ENCODE results near the gene KRT84. TPM values are rescaled to one million over a fixed set of nuclear protein-coding genes. Genes with fewer than 3 reads are reported as not detected.

Gene KRT84
- polyA plus RNA-seq, 3 donors, result not detected

DNA sequence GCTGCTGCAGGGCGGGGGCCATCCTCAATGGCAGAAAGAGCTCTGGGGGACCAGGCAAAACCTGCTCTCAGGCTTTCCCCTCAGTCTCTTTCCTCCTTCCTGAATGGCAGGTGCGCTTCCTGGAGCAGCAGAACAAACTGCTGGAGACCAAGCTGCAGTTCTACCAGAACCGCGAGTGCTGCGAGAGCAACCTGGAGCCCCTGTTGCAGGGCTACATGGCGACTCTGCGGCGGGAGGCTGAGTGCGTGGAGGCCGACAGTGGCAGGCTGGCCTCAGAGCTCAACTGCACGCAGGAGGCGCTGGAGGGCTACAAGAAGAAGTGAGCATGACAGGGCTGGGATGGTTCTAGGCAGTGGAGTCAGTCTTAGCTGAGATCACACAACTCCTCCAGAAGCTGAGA is 41.3 kb downstream of the KRT84 start:
- no peak overlapping the region for H3K27ac ChIP-seq (ENCODE audit: low read depth in 1 of 2, low read length in 2 of 2)
- peaks cover 0 to 5% (median 3%) of the 10 kb centered on the region in 7 donors for H3K9me3 Mint-ChIP-seq
- peak overlapping the region in 1 of 7 donors; percentile 20 for H3K27ac Mint-ChIP-seq
- H3K27me3 ChIP-seq (ENCODE audit: control insufficient read depth in 2 of 2, insufficient read depth in 2 of 2, low read length in 2 of 2), result no peaks in the 10 kb centered on the region
- H4K20me1 ChIP-seq (ENCODE audit: insufficient read depth, low read length), result no peaks in the 10 kb centered on the region
- H2AFZ ChIP-seq (ENCODE audit: insufficient read depth, low read depth, low read length, poor library complexity, severe bottlenecking), result no peak overlapping the region
- no peaks in the 10 kb centered on the region for H3K9me3 ChIP-seq (replicated peaks in 1 of 2; ENCODE audit: control insufficient read depth in 1 of 2, insufficient read depth in 1 of 2, low read length in 2 of 2)
- no peak overlapping the region for H3K4me3 ChIP-seq (replicated peaks in 1 of 3; ENCODE audit: low read depth in 2 of 3, low read length in 3 of 3)
- no peaks in the 10 kb centered on the region for H3K4me1 Mint-ChIP-seq
- no peaks in the 10 kb centered on the region for H3K36me3 Mint-ChIP-seq
- H3K36me3 ChIP-seq (replicated peaks in 1 of 2; ENCODE audit: control insufficient read depth in 1 of 2, insufficient read depth in 2 of 2, low read length in 2 of 2), result no peaks in the 10 kb centered on the region
- H3K27me3 Mint-ChIP-seq (ENCODE audit: low read depth in 3 of 3), result peaks cover 3 to 14% (median 5%) of the 10 kb centered on the region in 3 donors
- DNase-seq, result no peak
- TF ChIP-seq, protein P1, sequence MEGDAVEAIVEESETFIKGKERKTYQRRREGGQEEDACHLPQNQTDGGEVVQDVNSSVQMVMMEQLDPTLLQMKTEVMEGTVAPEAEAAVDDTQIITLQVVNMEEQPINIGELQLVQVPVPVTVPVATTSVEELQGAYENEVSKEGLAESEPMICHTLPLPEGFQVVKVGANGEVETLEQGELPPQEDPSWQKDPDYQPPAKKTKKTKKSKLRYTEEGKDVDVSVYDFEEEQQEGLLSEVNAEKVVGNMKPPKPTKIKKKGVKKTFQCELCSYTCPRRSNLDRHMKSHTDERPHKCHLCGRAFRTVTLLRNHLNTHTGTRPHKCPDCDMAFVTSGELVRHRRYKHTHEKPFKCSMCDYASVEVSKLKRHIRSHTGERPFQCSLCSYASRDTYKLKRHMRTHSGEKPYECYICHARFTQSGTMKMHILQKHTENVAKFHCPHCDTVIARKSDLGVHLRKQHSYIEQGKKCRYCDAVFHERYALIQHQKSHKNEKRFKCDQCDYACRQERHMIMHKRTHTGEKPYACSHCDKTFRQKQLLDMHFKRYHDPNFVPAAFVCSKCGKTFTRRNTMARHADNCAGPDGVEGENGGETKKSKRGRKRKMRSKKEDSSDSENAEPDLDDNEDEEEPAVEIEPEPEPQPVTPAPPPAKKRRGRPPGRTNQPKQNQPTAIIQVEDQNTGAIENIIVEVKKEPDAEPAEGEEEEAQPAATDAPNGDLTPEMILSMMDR (IDR thresholded peaks at IDR 0.05), result no peak
- no peak overlapping the region for H3K4me2 ChIP-seq (replicated peaks; ENCODE audit: extremely low read depth, low read length, poor library complexity, severe bottlenecking)
- H3K9ac ChIP-seq (ENCODE audit: insufficient read depth, low read length, poor library complexity, severe bottlenecking), result no peak overlapping the region
- H3K4me1 ChIP-seq (ENCODE audit: control insufficient read depth in 1 of 2, insufficient read depth in 2 of 2, low read length in 2 of 2), result no peaks in the 10 kb centered on the region
- intact Hi-C loops (cut with micrococcal nuclease), result no loop called here
- H3K79me2 ChIP-seq (ENCODE audit: insufficient read depth, low read length), result no peaks in the 10 kb centered on the region
- 97% methylated on average over 9 of the region's 12 CpGs for WGBS (ENCODE audit: insufficient coverage)
- no peak overlapping the region for H3K4me3 Mint-ChIP-seq

DNA sequence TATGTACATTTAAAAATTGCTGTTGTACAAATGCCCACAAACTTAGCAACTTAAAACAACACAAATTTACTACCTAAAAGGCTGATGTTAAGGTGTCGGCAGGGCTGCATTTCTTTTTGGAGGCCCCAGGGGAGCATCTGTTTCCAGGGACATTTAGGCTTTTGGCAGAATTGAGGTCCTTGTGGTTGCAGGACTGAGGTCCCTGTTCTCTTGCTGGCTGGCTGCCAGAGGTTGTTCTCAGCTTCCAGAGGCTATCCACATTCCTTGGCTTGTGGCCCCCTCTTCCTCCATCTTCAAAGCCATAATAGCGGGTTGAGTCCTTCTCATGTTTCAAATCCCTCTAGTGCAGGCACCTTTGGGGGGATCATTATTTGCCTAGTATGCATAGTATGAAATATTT is 41.9 kb downstream of the KRT84 start:
- Histone ChIP-seq H3K9me3 (replicated peaks in 1 of 2; ENCODE audit: control insufficient read depth in 1 of 2, insufficient read depth in 1 of 2, low read length in 2 of 2) (no peaks in the 10 kb centered on the region), H3K9ac (ENCODE audit: insufficient read depth, low read length, poor library complexity, severe bottlenecking) (no peak overlapping the region), H3K4me3 (replicated peaks in 1 of 3; ENCODE audit: low read depth in 2 of 3, low read length in 3 of 3) (no peak overlapping the region), H3K4me1 (ENCODE audit: control insufficient read depth in 1 of 2, insufficient read depth in 2 of 2, low read length in 2 of 2) (no peaks in the 10 kb centered on the region), H3K79me2 (ENCODE audit: insufficient read depth, low read length) (no peaks in the 10 kb centered on the region), H2AFZ (ENCODE audit: insufficient read depth, low read depth, low read length, poor library complexity, severe bottlenecking) (no peak overlapping the region), H3K36me3 (replicated peaks in 1 of 2; ENCODE audit: control insufficient read depth in 1 of 2, insufficient read depth in 2 of 2, low read length in 2 of 2) (no peaks in the 10 kb centered on the region), H3K27me3 (ENCODE audit: control insufficient read depth in 2 of 2, insufficient read depth in 2 of 2, low read length in 2 of 2) (no peaks in the 10 kb centered on the region), H3K4me2 (replicated peaks; ENCODE audit: extremely low read depth, low read length, poor library complexity, severe bottlenecking) (no peak overlapping the region), H3K27ac (ENCODE audit: low read depth in 1 of 2, low read length in 2 of 2) (no peak overlapping the region), H4K20me1 (ENCODE audit: insufficient read depth, low read length) (no peaks in the 10 kb centered on the region)
- Mint-ChIP-seq H3K27ac (no peak overlapping the region), H3K36me3 (no peaks in the 10 kb centered on the region), H3K4me1 (no peaks in the 10 kb centered on the region), H3K9me3 (peaks cover 0 to 5% (median 3%) of the 10 kb centered on the region in 7 donors), H3K27me3 (ENCODE audit: low read depth in 3 of 3) (peaks cover 3 to 14% (median 7%) of the 10 kb centered on the region in 3 donors), H3K4me3 (no peak overlapping the region)
- no peak for DNase-seq
- no CpG with 5 or more reads among the region's 2 CpGs for WGBS (ENCODE audit: insufficient coverage)
- intact Hi-C loops (cut with micrococcal nuclease), result no loop called here
- TF ChIP-seq, protein P1 (IDR thresholded peaks at IDR 0.05), result no peak

Data from CD14-positive monocyte (primary cell).